ENCODE measurements around the gene NUP210. TPM values are rescaled to one million over a fixed set of nuclear protein-coding genes. Genes with fewer than 3 reads are reported as not detected.

The NUP210 gene
- total RNA-seq, 1 donor = not detected

- TF ChIP-seq CTCF (IDR thresholded peaks at IDR 0.05; ENCODE audit: insufficient read depth, low read depth, low read length) = no peak
- DNase-seq (ENCODE audit: low read depth) = no peak
- no peak overlapping the region for H3K4me3 ChIP-seq (ENCODE audit: low read depth, low read length)
Observed at GRCh38 chr3:13345772-13346171, 74.3 kb downstream of the NUP210 start.

- TF ChIP-seq CTCF (IDR thresholded peaks at IDR 0.05; ENCODE audit: insufficient read depth, low read depth, low read length) = no peak
- no peak for DNase-seq (ENCODE audit: low read depth)
- no peak overlapping the region for H3K4me3 ChIP-seq (ENCODE audit: low read depth, low read length)
Observed at GRCh38 chr3:13345284-13345683, 74.8 kb downstream of the NUP210 start.

- no peak for TF ChIP-seq CTCF (IDR thresholded peaks at IDR 0.05; ENCODE audit: insufficient read depth, low read depth, low read length)
- no peak overlapping the region for H3K4me3 ChIP-seq (ENCODE audit: low read depth, low read length)
- DNase-seq (ENCODE audit: low read depth) = no peak
Observed at GRCh38 chr3:13344663-13345062, 75.5 kb downstream of the NUP210 start.

- H3K4me3 ChIP-seq (ENCODE audit: low read depth, low read length) = no peak overlapping the region
- no peak for TF ChIP-seq CTCF (IDR thresholded peaks at IDR 0.05; ENCODE audit: insufficient read depth, low read depth, low read length)
- no peak for DNase-seq (ENCODE audit: low read depth)
Observed at GRCh38 chr3:13343601-13344000, 76.5 kb downstream of the NUP210 start.

- no peak for TF ChIP-seq CTCF (IDR thresholded peaks at IDR 0.05; ENCODE audit: insufficient read depth, low read depth, low read length)
- DNase-seq (ENCODE audit: low read depth) = no peak
- H3K4me3 ChIP-seq (ENCODE audit: low read depth, low read length) = no peak overlapping the region
Observed at GRCh38 chr3:13341229-13341905, 78.8 kb downstream of the NUP210 start.

GRCh38 chr3:13339833-13340232 lies 80.3 kb downstream of the NUP210 start:
- H3K4me3 ChIP-seq (ENCODE audit: low read depth, low read length) = no peak overlapping the region
- no peak for DNase-seq (ENCODE audit: low read depth)
- no peak for TF ChIP-seq CTCF (IDR thresholded peaks at IDR 0.05; ENCODE audit: insufficient read depth, low read depth, low read length)

GRCh38 chr3:13338996-13339395 lies 81.1 kb downstream of the NUP210 start:
- H3K4me3 ChIP-seq (ENCODE audit: low read depth, low read length) = no peak overlapping the region
- no peak for TF ChIP-seq CTCF (IDR thresholded peaks at IDR 0.05; ENCODE audit: insufficient read depth, low read depth, low read length)
- DNase-seq (ENCODE audit: low read depth) = no peak
